Astrocyte of the cerebellum (primary cell): ENCODE data around the gene TSEN2.

ENCODE experiments used
- DNase-seq: peaks from one replicate; pipeline ENCODE4 v3.0.0-alpha.2; 2011; ENCODE audit warnings: low read depth
- H3K4me3 ChIP-seq: 2 replicates; pipeline ENCODE4 v1.5.1; 2011; ENCODE audit warnings: mild to moderate bottlenecking, low read depth, low read length, moderate library complexity
- in situ Hi-C: cut with HindIII; loops from 2 replicates; pipeline ENCODE4 v1.10.0; 2017; ENCODE audit warnings: low sequenced_read_pairs
- TF ChIP-seq, protein P1 (sequence below): IDR thresholded peaks from 2 replicates; pipeline ENCODE4 v1.5.1; 2012; ENCODE audit warnings: low read length, low read depth, moderate library complexity, mild to moderate bottlenecking; ENCODE audit errors: missing control alignments

The TSEN2 gene

DNA sequence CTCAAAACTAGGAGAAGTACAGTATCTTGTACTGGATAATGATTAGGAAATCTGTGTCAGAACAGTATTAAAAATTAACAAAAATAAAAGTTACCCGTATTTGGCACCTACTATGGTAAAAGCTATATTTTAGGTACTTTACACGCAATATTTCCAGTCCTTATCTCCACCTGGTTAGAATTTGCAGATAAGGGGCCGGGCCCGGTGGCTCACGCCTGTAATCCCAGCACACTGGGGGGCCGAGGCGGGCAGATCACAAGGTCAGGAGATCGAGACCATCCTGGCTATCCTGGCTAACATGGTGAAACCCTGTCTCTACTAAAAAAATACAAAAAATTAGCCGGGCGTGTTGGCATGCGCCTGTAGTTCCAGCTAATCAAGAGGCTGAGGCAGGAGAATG is 32.6 kb downstream of the TSEN2 start:
- DNase-seq = no peak
- TF ChIP-seq, protein P1, sequence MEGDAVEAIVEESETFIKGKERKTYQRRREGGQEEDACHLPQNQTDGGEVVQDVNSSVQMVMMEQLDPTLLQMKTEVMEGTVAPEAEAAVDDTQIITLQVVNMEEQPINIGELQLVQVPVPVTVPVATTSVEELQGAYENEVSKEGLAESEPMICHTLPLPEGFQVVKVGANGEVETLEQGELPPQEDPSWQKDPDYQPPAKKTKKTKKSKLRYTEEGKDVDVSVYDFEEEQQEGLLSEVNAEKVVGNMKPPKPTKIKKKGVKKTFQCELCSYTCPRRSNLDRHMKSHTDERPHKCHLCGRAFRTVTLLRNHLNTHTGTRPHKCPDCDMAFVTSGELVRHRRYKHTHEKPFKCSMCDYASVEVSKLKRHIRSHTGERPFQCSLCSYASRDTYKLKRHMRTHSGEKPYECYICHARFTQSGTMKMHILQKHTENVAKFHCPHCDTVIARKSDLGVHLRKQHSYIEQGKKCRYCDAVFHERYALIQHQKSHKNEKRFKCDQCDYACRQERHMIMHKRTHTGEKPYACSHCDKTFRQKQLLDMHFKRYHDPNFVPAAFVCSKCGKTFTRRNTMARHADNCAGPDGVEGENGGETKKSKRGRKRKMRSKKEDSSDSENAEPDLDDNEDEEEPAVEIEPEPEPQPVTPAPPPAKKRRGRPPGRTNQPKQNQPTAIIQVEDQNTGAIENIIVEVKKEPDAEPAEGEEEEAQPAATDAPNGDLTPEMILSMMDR = no peak
- in situ Hi-C loops = no loop called here
- H3K4me3 ChIP-seq = no peak overlapping the region

DNA sequence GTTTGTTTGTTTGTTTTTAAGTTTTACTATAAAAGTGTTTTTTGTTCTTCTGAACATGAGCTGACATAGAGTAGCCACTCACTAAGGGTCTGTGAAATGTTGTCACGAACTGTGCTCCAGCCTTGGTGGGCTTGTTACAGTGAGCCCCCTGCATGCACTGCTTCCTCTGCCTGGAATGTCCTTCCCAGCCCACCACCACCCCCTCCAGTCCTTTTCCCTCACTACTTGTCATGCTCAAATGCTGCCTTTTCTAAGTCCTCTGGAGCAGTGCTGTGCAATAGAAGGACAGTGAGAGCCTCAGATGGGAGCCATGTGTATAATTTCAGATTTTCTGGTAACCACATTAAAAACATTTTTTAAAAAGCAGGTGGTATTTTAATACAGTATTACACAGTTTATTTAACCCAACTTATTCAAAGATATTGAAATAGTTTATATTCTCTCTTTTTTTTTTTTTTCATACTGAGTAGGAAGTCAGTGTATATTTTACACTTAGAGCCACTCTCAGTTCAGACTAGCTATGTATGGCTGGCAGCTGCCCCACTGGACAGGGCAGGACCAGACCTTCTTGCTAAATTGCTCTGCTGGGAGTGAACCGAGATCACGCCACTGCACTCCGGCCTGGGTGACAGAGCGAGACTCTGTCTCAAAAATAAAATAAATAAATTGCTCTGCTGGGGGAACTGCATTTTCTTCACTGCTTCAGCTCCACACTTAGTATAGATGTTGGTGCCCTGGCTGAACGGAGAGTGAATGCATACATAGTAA is 34.2 kb downstream of the TSEN2 start:
- DNase-seq = no peak
- no peak overlapping the region for H3K4me3 ChIP-seq
- in situ Hi-C loops = no loop called here
- TF ChIP-seq, protein P1 = no peak

DNA sequence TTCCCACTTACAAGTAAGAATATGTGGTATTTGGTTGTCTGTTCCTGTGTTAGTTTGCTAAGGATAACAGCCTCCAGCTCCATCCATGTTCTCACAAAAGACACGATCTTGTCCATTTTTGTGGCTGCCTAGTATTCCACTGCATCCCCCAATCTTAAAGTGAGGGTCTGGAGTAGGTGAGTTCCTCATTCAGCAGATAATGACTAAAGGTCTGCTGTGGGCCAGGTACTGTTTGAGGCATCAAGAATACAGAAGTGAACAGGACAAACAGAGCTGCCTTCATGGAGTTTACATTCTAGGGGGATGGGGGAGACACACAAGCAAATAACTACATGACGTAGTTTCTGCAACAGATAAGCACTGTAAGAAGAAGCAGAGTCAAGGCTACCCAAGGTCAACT is 36.7 kb downstream of the TSEN2 start:
- H3K4me3 ChIP-seq = no peak overlapping the region
- in situ Hi-C loops = no loop called here
- no peak for DNase-seq
- TF ChIP-seq, protein P1 = no peak

DNA sequence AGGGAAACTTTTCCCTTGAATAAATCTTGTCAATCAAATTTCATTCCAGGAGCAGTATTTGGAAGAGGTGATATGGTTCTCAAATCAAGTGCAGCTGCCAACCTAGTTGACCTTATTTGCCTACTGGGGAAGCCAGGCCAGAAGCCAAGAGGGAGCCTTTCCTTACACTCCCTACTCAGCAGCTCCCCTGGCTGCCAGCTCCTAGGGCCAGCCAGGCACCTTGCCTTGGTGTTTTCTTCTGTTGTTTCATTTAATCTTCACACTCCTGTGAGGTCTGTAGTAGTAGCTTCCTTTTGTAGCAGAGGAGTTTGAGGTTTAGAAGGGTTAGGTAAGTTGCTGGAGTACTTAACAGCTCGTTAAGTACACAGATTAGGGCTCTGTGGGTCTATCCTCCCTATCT is 38.4 kb downstream of the TSEN2 start:
- DNase-seq = no peak
- TF ChIP-seq, protein P1 = no peak
- H3K4me3 ChIP-seq = no peak overlapping the region
- in situ Hi-C loops = no loop called here

DNA sequence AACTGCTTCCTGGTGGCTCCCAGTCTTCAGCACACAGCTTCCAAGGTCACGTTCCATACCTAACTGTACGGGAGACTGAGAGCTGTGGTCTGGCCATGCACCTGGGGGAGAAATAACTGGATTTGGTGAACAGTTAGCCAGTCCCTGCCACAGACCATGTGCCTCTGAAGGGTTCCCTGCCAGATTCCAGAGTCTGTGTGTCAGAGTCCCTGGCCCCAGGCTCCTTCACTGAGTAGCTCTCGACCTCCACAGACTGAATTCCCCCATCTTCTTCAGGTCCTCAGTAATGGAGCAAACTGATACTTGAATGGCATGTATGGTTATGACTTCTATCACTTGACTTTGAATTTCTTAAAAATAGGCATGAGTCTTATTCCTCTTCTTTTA is 43.5 kb downstream of the TSEN2 start:
- no peak overlapping the region for H3K4me3 ChIP-seq
- DNase-seq = no peak
- in situ Hi-C loops = no loop called here
- TF ChIP-seq, protein P1 = no peak

DNA sequence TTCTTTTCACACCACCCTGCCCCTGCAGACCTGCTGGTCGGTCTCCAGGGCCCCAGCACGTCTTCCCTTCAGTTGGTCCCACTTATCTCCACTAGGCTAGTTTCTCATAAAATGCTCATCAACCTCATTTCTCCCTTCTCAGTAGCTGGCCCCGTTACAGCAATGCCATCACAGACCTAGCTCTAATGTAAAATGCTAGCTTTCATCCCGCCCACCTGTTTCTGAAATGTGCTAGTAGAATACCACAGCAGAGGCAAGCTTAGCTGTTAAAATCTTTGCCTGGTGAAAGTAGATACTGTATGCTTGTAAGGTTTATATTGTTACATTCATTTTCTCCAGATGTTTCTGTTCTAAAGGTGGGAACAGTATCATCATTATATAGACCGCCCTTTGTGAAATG is 47.9 kb downstream of the TSEN2 start:
- in situ Hi-C loops = no loop called here
- TF ChIP-seq, protein P1 = no peak
- H3K4me3 ChIP-seq = no peak overlapping the region
- no peak for DNase-seq
